Stimulated activated CD4-positive, alpha-beta T cell treated with anti-CD3 and anti-CD28 coated beads, Interleukin-15, amount 100 ng/mL, for 24 hours (primary cell): ENCODE data around the gene LMX1A.

ENCODE experiments used
- DNase-seq: peaks from one replicate; pipeline ENCODE4 v3.0.0-alpha.2; 2020

The LMX1A gene

DNA sequence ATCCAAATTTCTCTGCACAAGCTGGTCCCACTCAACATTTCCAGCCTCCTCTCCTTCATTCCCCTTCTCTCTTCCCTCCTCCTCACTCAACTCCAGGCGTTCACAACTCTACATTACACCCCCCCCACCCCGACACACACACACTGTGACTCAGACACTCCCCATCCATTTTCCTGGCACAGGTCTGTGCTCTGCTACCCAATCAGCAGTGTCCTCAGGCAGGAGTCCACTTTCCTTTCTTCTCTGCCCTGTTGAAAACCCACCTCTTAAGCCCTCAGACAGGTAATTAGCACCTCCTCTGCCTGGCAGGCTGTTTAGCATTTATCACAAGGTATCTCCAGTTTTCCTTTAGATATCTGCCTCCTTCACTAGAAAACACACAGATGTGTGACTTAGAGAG, 8.8 kb upstream of the LMX1A start:
- no peak for DNase-seq

DNA sequence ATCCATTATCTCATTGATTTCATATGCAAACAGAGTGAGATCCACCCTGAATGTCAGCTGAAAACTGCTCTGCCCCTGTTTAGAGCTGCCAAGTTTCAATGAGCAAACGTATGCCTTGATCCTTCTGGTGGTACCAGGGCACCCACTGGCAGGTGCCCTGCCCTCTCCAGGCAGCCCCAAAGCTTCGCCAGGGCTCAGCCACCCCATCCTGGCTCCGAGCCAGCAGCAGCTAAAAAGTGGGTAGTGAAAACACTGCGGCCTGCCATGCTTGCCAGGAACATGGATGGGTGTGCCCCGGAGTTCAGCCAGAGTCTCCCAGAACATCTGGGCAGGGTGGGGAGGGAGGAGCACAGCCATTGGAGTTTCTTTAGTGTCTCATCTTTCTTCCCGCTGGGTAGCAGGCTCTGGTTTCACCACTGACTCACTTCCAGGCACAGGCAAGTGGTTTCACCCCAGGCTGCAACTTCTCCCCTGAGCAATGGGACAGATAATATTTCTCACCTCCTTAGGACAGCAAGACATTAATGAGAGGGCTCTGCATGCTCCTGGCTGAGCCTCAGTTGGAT, 8.1 kb upstream of the LMX1A start:
- DNase-seq: no peak

DNA sequence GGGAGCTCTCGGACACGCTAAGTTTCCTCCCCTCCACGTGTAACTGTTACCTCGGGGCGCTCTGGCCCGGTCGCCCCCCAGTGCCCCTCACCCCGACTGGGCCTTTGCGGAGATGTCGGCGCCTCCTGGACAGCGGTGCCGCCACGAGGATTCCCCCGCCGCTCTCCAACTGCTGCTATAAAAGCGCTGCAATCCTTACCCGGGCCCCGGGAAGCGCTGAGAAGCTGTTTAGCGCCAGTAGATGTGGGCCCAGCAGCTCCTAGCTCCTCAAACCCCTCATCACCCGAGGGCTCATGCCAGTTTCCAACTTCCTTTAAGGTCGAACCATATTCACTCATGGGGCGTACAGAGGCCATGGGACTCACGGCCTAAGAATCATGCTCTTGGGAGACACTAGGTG, 361 bp upstream of the LMX1A start:
- no peak for DNase-seq

DNA sequence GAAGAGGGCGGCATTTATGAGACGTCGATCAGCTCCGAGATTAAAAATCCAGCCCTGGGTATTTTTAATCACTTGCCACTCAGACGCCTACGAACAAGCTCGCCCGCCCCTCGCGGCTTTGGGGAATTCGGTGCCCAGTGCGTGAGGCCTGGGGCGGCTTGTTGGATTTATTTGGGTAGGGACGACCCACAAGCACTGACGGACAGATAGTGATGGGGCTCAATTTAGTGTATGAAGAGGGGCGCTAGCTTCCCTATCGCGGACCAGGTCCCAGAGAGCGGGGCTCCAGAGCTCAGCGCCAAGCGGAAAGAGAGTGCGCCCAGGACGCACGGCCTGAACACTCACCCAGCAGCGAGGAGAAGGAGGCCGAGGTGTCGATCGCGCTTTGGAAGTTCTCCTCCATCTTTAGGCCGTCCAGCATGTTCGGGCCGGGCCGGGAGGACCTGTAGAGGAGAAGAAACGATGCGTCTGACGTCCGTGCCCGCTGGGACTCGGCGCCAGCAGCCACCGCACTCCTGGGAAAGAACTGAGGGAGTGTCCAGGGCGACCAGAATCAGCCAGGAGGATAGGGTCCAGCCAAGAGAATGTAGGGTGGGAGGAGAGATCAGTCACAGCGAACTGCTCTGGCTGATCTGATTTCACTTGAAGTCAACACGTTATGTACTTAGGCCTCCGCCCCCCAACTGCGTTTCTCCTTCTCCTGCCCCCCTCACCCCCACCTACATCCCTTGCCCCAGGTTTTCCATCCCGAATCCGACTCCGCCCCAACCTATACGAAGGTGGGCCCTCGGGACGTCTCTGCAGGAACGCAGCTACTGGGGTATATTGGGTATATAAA, 1.2 kb downstream of the LMX1A start:
- DNase-seq: no peak

DNA sequence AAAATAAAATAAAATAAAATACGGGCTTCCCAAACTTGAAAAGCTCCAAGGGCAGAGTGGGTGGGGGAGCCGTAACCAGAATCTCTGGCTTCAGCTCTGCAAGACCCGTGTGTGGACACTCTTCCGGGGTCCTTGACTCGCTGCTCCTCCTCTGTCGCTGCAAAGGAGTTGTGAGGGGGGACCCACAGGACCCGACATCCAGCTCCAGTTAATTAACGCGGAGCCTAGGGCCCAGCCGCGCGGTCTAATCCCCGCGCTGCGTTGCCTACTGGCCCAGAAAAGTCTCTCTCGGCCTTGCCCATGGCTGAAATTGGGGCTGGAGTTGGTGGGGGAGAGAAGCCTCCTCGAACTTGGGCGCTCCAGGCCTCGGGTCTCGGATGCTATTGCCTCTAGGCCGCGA, 1.8 kb downstream of the LMX1A start:
- no peak for DNase-seq

DNA sequence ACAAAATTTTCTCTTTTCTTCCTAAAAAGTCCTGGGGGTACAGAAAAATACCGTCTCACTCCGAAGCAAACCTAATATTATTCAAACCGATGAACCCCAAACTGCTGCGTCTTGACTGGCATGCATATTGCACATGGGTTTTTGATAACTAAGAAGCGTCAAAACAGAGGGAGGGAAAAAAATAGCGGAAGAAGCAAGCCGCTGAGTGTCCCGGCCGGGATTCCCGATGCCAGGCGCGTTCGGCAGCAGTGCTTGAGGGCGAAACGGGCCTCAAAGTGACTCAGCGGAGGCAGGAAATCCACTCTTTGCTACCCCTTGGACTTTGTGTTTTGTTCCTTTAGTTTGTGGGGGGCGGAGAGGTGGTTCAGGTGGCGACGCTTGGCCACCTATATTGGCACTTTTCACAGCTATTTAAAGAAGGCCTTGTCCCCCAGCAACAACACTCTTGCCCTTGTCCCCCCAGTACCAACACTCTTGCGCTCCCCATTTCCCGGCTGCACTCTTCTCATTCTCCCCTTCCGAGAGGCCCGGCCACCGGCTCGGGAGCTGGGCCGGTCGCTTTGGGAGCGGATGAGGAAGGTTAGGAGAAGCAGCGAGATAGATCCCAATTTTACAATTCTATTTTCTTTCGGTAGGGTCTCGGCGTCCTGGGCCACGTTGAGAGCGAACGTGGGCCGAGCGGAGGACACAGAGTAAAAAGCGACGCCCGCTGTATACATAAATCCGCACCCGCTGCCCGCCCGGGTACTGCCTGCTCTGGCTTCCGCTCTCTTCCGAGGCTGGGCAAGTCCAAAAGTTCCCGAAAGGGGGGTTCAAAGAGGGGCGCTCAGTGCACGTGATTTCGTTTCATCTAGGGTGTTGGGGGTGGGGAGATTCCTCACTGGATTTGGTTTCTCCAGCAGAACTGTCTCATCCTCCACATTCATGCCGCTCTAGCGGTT, 2.5 kb downstream of the LMX1A start:
- DNase-seq: no peak

DNA sequence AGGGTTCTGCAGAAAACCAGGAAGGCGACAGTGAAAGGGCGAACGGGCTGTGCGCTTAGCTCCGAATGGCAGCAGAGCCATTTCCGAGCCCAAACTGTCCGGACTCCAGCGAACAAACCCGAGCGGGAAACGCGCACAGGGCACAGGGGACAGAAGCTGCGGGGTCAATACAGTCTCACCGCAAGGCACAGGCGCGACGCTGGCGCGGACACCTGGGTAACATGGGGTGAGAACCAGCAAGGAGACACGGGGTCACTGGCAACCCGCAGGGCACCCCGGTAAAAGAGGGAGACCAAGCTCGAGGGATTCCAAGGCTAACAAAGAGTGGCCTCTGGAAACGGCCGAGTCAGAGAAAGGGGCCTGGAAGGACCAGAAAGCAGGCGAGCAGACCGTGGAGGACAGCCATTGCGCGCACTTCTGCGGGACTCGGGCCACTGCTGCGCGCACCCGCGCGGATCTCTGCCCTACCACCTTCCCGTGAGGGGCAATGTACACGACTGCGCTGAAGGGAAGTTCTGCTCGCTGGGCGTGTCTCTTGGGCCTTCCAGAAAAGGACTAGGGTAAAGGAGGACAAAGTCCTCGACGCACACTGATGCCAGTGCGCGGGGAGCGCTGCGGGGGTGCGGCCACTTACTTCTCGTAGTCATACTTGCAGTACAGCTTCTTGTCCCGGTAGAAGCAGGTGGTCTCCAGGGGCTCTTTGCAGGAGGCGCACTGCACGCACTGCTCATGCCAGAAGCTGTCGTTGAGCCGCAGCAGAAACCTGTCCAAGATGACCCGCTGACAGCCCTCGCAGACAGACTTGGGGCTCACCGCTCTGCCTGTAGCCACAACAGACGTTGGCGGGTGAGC, 3.8 kb downstream of the LMX1A start:
- no peak for DNase-seq

DNA sequence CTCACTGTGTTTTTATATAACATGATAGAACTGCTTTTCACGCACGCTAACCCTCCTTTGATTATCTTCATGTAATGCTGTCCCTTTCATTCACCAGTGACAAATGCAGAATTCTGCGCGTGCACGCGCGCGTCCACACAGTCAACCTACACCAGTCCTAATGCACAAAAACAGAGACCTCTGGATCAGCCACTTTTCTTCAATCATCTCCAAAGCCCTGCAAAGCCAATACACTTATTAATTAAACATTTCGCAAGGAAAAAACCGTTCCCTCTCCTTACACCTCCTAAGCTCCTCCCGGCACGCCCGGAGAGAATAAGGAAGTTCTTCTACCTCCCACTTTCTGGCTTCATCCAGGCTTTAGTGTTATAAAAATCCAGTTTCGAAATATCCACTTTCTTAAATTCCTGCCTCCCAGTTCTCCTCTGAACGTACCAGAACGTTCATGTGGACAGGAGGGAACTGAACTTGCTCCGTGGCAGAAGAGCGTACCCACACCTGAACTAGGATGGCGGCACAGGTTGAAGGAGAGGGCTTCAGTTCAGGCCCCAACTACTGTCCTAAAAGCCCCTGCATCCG, 4.6 kb downstream of the LMX1A start:
- no peak for DNase-seq

DNA sequence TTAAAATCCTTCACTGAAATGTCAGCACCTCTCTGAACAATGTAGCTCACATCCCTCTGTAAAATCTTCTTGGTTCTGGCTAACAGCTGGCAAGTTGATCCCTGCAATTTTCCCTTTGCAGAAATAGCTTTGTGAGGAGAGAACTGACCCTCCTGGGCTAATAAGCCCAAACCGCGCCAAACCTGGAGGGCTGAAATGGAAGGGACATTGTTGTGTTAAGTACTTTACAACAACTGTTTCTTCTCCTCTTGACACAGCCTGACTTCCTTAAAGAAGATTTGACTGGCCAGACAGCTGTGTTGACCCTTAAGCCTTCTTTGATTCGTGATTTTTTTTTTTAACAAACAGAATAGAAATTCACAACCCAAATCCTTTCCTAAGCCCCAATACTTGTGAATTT, 5.7 kb downstream of the LMX1A start:
- no peak for DNase-seq

DNA sequence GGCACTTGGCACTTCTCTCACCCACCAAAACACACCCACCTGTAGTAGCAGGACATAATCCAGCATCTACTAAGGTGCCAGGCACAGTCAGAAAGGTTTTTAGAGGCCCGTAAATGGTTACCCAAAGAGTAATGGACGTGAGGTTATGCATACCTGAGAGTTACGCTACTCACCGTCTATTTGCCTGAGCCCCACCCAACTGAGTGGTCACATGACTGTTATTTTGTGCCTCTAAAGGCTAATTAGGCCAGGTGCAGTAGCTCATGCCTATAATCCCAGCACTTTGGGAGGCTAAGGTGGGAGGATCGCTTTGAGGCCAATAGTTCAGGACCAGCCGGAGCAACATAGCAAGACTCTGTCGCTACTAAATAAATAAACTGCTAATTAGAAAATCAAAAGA, 11.0 kb downstream of the LMX1A start:
- DNase-seq: no peak

DNA sequence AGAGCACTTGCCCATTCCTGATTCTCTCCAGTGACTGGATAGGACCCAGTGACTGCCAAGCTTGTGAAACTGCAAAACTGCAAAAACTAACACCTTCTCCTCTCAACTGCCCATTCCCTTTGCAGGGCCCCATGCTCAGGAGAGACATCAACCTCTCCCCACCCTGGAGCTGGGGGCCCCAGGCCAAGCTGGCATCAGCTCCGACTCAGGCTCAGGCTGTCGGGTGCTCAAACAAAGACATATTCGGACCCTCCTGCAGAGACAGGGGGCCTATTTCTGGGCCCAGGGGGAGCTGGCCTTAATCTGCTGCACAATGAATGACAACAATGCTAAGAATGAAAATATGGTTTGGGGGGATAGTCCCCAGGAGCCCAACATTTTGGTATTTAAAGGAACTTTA, 11.8 kb downstream of the LMX1A start:
- no peak for DNase-seq

DNA sequence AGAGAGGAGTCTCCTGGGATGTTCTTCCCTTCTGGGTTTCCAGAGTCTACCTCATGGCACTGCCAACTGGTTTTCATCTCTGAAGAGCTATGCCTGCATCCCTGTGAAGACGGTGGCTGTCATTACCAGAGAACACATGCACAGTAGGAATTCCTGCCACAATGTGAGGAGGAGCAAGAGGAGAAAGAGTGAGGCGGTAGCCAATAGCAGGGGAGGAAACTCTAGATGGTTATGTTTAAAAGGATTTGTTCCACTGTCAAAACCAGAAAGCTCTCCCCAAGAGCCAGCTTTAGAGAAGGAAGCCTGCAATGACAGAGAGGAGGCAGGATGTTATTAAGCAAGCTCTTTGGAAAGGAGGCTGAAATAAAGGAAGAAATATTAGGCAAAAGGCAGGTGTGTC, 12.3 kb downstream of the LMX1A start:
- DNase-seq: no peak

DNA sequence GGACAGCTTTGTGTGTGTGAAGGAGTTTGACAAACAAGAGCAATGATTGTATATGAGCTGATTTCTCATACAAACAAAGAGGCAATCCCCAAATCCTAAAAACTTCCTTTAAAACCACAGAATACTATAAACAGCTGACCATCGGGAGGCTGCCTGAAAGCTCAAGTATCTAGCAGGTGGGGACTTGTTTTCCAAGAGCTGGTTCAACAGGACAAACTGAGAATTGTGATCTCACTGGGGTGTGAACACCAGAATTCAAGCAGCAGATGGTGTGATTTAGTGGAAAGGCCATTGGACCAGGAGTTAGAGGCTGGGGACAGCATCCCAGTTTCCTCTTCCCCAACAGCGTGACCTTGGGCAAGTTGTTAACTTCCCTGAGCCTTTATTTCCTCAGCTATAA, 13.9 kb downstream of the LMX1A start:
- DNase-seq: no peak

DNA sequence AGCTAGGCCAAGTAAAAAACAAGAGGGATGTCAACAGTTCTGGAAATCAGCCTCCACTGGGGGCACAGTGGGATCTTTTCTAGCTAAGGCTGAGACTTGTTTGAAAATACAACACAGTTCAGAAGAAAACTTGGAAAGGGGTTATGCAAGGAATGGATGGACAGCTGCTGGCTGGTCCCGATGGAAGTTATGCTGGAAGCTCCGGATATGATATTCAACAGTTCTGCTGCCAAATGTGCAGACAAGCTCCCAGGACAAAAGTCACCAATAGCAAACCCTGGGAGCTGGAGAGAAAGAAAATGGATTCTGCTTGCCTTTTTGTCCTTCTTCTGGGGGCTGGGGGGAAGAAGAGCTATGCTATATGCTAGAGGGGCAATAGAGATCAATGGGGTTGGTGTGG, 14.3 kb downstream of the LMX1A start:
- DNase-seq: no peak

DNA sequence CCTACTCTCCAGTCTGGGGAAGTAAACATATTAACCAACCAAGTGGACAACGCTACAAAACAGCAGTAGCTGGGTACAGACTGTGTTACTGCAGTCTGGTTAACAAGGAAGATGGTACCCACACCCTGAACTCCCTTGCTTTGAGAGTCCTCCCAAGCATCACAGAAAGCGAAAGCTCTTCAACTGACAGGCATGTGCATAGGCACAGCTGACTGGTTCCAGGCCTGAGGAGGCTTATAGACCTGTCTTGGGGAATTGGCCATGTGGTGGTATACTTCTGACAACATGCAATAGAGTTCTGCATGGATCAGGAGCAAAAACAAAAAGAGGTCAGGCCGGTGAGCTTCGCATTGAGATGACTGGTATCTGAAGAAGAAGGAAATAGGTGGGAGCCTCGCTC, 17.4 kb downstream of the LMX1A start:
- no peak for DNase-seq

DNA sequence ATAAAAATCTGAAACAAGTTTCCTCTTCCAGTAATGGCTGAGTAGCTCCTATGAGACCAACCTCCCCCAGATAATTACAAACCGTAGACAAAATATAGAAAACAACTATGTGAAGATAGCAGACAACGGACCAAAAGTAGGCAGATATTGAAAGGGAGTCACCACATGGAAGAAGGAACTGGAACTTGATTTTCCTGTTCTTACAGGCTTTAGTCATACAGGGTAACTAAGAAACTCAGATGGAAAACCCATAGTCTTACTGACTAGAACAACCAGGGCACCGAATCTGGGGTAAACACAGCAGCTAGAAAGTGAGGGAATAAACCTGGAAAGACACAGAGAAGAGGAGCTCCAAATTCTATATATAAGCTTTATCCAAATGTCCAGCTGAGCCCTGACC, 26.0 kb downstream of the LMX1A start:
- no peak for DNase-seq

DNA sequence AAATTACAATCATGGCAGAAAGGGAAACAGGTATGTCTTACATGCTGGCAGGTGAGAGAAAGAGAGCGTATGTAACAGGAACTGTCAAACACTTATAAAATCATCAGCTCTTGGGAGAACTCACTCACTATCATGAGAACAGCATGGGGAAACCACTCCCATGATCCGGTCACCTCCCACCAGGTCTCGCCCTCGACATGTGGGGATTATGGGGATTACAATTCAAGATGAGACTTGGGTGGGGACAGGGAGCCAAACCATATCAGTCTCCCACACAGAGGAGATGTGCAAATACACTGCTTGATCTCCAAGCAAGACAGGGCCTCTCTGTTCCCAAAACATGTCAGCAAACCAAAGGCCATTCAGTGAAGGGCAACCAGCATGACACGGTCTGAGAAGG, 27.4 kb downstream of the LMX1A start:
- no peak for DNase-seq

DNA sequence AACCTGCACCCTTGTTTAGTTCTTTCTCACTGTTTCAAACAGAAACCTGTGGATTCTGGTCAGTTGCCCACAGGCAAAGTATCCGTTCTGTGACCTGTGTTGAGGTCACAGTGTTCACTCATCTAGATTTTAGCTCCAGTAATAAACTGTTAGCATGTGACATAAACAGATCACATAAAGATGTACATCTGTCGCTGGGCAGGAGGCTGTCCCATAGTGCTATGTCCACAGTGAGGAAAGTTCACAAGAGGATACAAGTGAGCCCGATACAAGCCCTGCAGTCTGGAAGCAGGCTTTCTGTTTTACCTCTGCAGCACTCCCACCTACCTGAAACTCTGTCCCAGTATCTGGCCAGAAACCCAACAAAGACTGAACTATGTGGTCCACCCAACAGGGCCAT, 28.4 kb downstream of the LMX1A start:
- DNase-seq: no peak

DNA sequence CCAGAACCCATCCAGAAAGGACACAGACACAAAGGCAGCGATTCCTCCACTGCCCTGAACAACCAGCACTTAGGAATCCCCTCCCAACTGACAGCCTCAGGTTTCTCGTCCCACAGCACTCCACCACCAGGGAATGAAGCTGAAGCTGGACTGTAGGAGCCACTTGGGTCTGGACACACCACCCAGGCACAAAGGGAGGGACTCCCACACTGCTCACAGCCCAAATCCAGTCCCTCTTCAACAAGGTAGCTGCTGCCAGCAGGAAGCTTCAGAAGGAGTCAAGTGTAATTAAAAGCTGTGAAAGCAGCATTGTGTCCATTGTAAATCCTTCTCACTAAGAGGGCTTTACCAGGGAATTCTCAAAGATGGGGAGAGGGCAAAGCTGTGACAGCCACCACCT, 29.0 kb downstream of the LMX1A start:
- no peak for DNase-seq

DNA sequence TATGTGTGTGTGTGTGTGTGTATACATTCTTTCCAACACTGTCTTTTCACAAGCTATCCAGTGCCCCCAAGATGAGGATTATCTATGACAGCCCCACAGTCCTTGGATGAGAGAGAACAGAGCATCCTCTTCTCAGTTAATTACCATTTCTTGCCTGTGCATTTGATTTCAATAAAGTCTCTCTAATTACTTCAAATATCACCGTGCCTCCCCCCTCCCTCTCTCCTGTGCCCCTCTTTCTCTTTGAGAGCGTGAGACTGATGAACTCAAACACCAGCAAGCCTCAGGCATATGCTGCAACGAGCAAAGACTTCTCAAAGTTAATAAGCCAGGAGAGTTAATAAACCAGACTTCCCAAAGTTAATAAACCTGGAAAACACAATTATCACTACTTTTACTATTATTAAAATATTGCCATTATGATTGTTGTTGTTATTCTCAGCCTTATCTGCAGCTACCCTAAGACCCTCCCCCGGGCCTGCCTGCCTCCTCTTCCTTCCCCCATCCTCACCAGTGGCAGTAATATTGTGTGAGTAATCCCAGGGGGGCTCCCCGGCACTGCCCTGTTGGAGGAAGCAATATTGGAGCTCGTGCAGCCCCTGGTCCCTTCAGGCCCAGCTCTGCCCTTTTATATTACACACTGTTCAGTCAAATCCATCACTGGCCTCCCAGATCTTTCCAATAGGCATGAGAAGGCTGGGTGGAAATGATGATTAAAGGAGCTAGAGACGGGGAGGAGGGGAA, 30.9 kb downstream of the LMX1A start:
- no peak for DNase-seq

DNA sequence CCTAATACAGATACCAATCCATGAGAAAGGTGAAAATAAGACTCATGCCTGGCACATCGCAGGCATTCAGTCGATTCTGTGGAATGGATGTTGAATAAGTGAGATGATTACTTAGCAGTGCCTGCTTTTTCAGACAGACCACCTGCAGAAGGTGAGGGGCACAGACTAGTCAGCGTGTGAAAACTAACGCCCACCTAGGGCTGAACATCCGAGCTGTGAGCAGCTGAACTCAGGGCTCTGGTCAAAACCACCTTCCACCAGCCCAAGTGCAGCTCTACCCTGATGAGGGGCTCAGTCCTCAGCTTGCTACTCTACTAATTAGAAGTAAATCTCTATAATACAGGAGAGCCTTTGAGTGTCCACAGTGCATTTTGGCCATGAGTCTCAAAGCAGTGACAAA, 32.5 kb downstream of the LMX1A start:
- DNase-seq: no peak

DNA sequence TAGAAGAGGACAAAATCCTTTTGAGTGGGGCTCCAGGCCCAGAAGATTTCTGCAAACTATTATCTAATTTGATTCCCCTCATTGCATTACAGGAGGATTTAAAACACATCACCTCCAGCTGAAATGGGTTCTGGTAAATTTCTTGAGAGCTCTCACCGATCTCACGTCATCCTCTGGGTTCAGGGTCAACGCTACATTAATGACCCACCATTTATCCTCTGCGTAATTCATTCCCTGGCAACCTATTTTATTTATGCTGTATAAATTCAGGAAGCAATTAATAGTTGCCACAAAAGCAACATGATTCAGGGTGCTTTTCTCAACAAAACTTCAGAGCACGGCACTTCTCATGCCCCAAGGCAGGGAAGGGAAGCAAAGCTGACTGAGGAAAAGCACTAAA, 38.9 kb downstream of the LMX1A start:
- no peak for DNase-seq
